ENCODE measurements around the gene CPN2.

- TF ChIP-seq POLR2A (IDR thresholded peaks at IDR 0.05; ENCODE audit: low read depth, low read length) = no peak
- TF ChIP-seq TAF1 (IDR thresholded peaks at IDR 0.05; ENCODE audit: borderline replicate concordance, low read depth, low read length) = no peak
- no peak for TF ChIP-seq POLR2AphosphoS5 (IDR thresholded peaks at IDR 0.05; ENCODE audit: low read depth, low read length)
These were observed 24.7 kb downstream of the CPN2 start for GRCh38 chr3:194326192-194326967.

Data from GM12892 (cell line).